ENCODE measurements around the gene FAM20A. TPM values are rescaled to one million over a fixed set of nuclear protein-coding genes. Genes with fewer than 3 reads are reported as not detected.

The FAM20A gene
- polyA plus RNA-seq, 1 donor (not counting 4 experiments of a cell fraction or from before 2014, with no cell fraction given), result not detected

DNA sequence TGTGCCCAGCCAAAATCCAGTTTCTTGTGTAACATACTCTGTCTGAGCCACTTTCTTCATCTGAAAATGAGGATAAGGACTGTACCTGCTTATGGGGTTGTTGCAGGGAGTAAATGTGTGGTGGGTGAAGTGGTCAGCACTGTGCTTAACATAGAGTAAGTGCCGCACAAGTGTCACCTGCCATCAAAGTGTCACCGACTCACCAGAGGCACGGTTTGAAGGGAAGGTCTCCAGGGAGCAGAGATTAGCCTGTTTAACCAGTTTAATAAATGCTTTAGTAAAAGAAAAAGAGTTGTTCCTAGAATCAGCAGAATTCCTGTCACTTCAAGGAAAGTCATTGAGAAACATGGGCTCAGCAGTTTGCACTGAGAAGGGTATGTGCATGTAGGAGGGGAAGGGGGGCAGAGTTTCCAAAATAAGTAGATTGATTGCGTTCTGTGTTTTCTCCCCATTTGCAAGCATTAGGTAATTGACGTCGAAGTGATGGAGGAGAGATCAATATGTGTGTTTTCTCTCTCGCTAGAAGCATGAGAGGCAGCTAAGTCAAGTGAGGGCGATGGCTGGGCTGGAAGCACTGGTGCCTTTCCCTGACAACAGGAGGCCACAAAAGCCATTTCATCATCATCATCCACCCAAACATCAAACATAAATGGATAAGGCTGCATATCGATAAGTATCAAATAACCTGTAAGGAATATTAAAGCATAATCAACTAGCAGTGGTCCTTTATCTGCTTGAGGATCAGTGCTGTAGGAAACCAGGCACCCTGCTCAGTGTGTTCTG lies 19.1 kb downstream of the FAM20A start:
- Histone ChIP-seq H3K36me3 (ENCODE audit: control insufficient read depth in 2 of 2, extremely low read depth in 1 of 2, insufficient read depth in 2 of 2, low read length in 2 of 2) (no peaks in the 10 kb centered on the region), H3K4me2 (ENCODE audit: control insufficient read depth, extremely low read depth, insufficient read depth, low read depth, low read length) (no peak overlapping the region), H3K9ac (ENCODE audit: control insufficient read depth, extremely low read depth, insufficient read depth, low read length) (no peak overlapping the region), H3K27ac (ENCODE audit: control insufficient read depth, insufficient read depth, low read length) (no peak overlapping the region), H3K4me1 (ENCODE audit: control insufficient read depth, extremely low read depth, insufficient read depth, low read length) (peaks cover 6% of the 10 kb centered on the region), H4K20me1 (ENCODE audit: control insufficient read depth, extremely low read depth, insufficient read depth, low read length) (no peaks in the 10 kb centered on the region), H2AFZ (ENCODE audit: control insufficient read depth, low read length) (no peak overlapping the region), H3K79me2 (ENCODE audit: control insufficient read depth, insufficient read depth, low read length) (no peaks in the 10 kb centered on the region), H3K9me1 (ENCODE audit: control insufficient read depth, extremely low read depth, insufficient read depth, low read length) (no peaks in the 10 kb centered on the region), H3K27me3 (ENCODE audit: control insufficient read depth, extremely low read depth, insufficient read depth, low read length) (no peaks in the 10 kb centered on the region), H3K9me3 (ENCODE audit: control insufficient read depth, low read depth, low read length) (no peaks in the 10 kb centered on the region), H3K4me3 (ENCODE audit: control insufficient read depth in 2 of 3, extremely low read depth in 1 of 3, insufficient read depth in 2 of 3, low read depth in 1 of 3, low read length in 3 of 3) (no peak overlapping the region)
- DNase-seq (ENCODE audit: low read depth, low spot score) (no peak), FAIRE-seq (no peak)
- no peak for TF ChIP-seq EZH2 (IDR thresholded peaks at IDR 0.05; ENCODE audit: low read length)
- TF ChIP-seq, protein P1, sequence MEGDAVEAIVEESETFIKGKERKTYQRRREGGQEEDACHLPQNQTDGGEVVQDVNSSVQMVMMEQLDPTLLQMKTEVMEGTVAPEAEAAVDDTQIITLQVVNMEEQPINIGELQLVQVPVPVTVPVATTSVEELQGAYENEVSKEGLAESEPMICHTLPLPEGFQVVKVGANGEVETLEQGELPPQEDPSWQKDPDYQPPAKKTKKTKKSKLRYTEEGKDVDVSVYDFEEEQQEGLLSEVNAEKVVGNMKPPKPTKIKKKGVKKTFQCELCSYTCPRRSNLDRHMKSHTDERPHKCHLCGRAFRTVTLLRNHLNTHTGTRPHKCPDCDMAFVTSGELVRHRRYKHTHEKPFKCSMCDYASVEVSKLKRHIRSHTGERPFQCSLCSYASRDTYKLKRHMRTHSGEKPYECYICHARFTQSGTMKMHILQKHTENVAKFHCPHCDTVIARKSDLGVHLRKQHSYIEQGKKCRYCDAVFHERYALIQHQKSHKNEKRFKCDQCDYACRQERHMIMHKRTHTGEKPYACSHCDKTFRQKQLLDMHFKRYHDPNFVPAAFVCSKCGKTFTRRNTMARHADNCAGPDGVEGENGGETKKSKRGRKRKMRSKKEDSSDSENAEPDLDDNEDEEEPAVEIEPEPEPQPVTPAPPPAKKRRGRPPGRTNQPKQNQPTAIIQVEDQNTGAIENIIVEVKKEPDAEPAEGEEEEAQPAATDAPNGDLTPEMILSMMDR (optimal IDR thresholded peaks at IDR 0.05 in 1 of 3, IDR thresholded peaks at IDR 0.05 in 1 of 3, conservative IDR thresholded peaks at IDR 0.05 in 1 of 3; ENCODE audit: extremely low read depth in 1 of 3, insufficient read depth in 2 of 3, low read length in 3 of 3), result no peak
- dilution Hi-C loops (cut with MboI; ENCODE audit: extremely low pct_ligation_motif_present, low sequenced_read_pairs), result no loop called here

DNA sequence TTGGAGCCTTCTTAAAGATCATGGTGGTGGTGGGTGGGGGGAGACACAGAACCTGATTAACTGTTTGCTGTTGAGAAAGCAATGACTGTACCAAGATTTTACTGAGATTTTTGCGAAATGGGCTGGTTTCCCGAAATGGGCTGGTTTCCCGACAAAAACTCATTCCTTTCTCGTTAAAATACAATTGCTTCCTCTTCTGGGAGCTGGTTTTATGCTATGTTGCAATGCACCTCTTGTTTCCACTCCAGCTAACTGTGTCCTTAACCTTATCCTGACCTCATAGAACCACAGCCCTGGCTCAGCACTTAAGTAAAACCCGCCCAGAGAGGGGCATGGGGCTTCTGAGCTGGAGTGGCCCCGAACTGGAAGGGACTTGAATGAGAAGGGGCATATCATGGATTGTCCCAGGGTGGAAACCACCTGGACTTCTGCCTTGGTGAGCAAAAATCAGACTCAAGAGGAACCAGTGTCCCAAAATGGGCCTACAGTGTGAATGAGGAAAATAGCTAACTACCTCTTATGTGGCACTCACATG lies 20.9 kb downstream of the FAM20A start:
- FAIRE-seq (no peak), DNase-seq (ENCODE audit: low read depth, low spot score) (no peak)
- no peaks in the 10 kb centered on the region for H3K79me2 ChIP-seq (ENCODE audit: control insufficient read depth, insufficient read depth, low read length)
- H3K4me2 ChIP-seq (ENCODE audit: control insufficient read depth, extremely low read depth, insufficient read depth, low read depth, low read length), result no peak overlapping the region
- H3K9me3 ChIP-seq (ENCODE audit: control insufficient read depth, low read depth, low read length), result no peaks in the 10 kb centered on the region
- no peak overlapping the region for H3K4me3 ChIP-seq (ENCODE audit: control insufficient read depth in 2 of 3, extremely low read depth in 1 of 3, insufficient read depth in 2 of 3, low read depth in 1 of 3, low read length in 3 of 3)
- H3K9ac ChIP-seq (ENCODE audit: control insufficient read depth, extremely low read depth, insufficient read depth, low read length), result no peak overlapping the region
- no peaks in the 10 kb centered on the region for H4K20me1 ChIP-seq (ENCODE audit: control insufficient read depth, extremely low read depth, insufficient read depth, low read length)
- no peak overlapping the region for H2AFZ ChIP-seq (ENCODE audit: control insufficient read depth, low read length)
- no peaks in the 10 kb centered on the region for H3K4me1 ChIP-seq (ENCODE audit: control insufficient read depth, extremely low read depth, insufficient read depth, low read length)
- no peak for TF ChIP-seq EZH2 (IDR thresholded peaks at IDR 0.05; ENCODE audit: low read length)
- TF ChIP-seq, protein P1 (optimal IDR thresholded peaks at IDR 0.05 in 1 of 3, IDR thresholded peaks at IDR 0.05 in 1 of 3, conservative IDR thresholded peaks at IDR 0.05 in 1 of 3; ENCODE audit: extremely low read depth in 1 of 3, insufficient read depth in 2 of 3, low read length in 3 of 3), result no peak
- dilution Hi-C loops (cut with MboI; ENCODE audit: extremely low pct_ligation_motif_present, low sequenced_read_pairs), result no loop called here
- no peak overlapping the region for H3K27ac ChIP-seq (ENCODE audit: control insufficient read depth, insufficient read depth, low read length)
- no peaks in the 10 kb centered on the region for H3K9me1 ChIP-seq (ENCODE audit: control insufficient read depth, extremely low read depth, insufficient read depth, low read length)
- no peaks in the 10 kb centered on the region for H3K36me3 ChIP-seq (ENCODE audit: control insufficient read depth in 2 of 2, extremely low read depth in 1 of 2, insufficient read depth in 2 of 2, low read length in 2 of 2)
- H3K27me3 ChIP-seq (ENCODE audit: control insufficient read depth, extremely low read depth, insufficient read depth, low read length), result no peaks in the 10 kb centered on the region

Measured in keratinocyte (primary cell).